ENCODE results near the gene RHOF.

Gene RHOF

GRCh38 chr12:121738340-121738858, 55.1 kb downstream of the RHOF start:
- H3K4me1 ChIP-seq (ENCODE audit: control insufficient read depth, insufficient read depth, low read length) = no peaks in the 10 kb centered on the region
- no peaks in the 10 kb centered on the region for H3K36me3 ChIP-seq (ENCODE audit: control insufficient read depth, insufficient read depth, low read length)
- no peaks in the 10 kb centered on the region for H3K27me3 ChIP-seq (ENCODE audit: control insufficient read depth, insufficient read depth, low read length)
- no peak overlapping the region for H3K9ac ChIP-seq (ENCODE audit: low read depth, low read length)
- no peaks in the 10 kb centered on the region for H3K9me3 ChIP-seq (ENCODE audit: control insufficient read depth, insufficient read depth, low read length)
- H3K4me3 ChIP-seq (ENCODE audit: low read depth, low read length) = no peak overlapping the region

- Histone ChIP-seq H3K4me3 (ENCODE audit: low read depth, low read length) (no peak overlapping the region), H3K9ac (ENCODE audit: low read depth, low read length) (no peak overlapping the region)
Measured at GRCh38 chr12:121733849-121734248, 59.6 kb downstream of the RHOF start.

GRCh38 chr12:121731473-121731872, 62.0 kb downstream of the RHOF start:
- Histone ChIP-seq H3K36me3 (ENCODE audit: control insufficient read depth, insufficient read depth, low read length) (no peaks in the 10 kb centered on the region), H3K4me1 (ENCODE audit: control insufficient read depth, insufficient read depth, low read length) (peaks cover 6% of the 10 kb centered on the region), H3K9ac (ENCODE audit: low read depth, low read length) (no peak overlapping the region), H3K27me3 (ENCODE audit: control insufficient read depth, insufficient read depth, low read length) (no peaks in the 10 kb centered on the region), H3K4me3 (ENCODE audit: low read depth, low read length) (no peak overlapping the region), H3K9me3 (ENCODE audit: control insufficient read depth, insufficient read depth, low read length) (no peaks in the 10 kb centered on the region)

More at GRCh38 chr12:121733849-121734248, 59.6 kb downstream of the RHOF start:
- H3K4me1 ChIP-seq (ENCODE audit: control insufficient read depth, insufficient read depth, low read length) = peaks cover 2% of the 10 kb centered on the region
- no peaks in the 10 kb centered on the region for H3K9me3 ChIP-seq (ENCODE audit: control insufficient read depth, insufficient read depth, low read length)
- no peaks in the 10 kb centered on the region for H3K36me3 ChIP-seq (ENCODE audit: control insufficient read depth, insufficient read depth, low read length)
- H3K27me3 ChIP-seq (ENCODE audit: control insufficient read depth, insufficient read depth, low read length) = no peaks in the 10 kb centered on the region

GRCh38 chr12:121729021-121729420, 64.5 kb downstream of the RHOF start:
- Histone ChIP-seq H3K27me3 (ENCODE audit: control insufficient read depth, insufficient read depth, low read length) (no peaks in the 10 kb centered on the region), H3K9ac (ENCODE audit: low read depth, low read length) (no peak overlapping the region), H3K9me3 (ENCODE audit: control insufficient read depth, insufficient read depth, low read length) (no peaks in the 10 kb centered on the region), H3K4me3 (ENCODE audit: low read depth, low read length) (no peak overlapping the region), H3K36me3 (ENCODE audit: control insufficient read depth, insufficient read depth, low read length) (no peaks in the 10 kb centered on the region), H3K4me1 (ENCODE audit: control insufficient read depth, insufficient read depth, low read length) (peaks cover 6% of the 10 kb centered on the region)
